DMS153 (cell line): ENCODE data around the gene GSTM3.
"Not testable (repeated sequence)": the region's sequence is repeated elsewhere in the genome, so short reads cannot be mapped to it uniquely, and the experiment has no call there.

Source experiments
- DNase-seq: peaks from one replicate; lab custom pipeline; 2025; lab: John Stamatoyannopoulos, UW

The GSTM3 gene

DNA sequence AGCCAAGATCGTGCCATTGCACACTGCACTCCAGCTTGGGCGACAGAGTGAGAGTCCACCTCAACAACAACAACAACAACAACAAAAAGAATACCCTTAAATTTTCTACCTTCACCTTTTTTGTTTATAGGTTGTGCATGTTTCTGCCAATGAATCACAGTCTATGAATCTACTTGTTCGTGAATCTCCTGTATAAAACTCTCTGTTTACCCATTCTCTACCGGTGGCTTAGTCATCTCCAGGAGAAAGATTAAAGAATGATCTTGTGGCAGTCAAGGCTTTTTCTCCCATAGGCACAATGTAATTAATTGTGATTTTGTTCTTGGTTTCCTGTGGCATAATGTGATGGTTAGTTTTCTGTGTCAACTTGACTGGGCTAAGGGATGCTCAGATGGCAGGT lies 43.0 kb downstream of the GSTM3 start:
- DNase-seq = not testable (repeated sequence)

DNA sequence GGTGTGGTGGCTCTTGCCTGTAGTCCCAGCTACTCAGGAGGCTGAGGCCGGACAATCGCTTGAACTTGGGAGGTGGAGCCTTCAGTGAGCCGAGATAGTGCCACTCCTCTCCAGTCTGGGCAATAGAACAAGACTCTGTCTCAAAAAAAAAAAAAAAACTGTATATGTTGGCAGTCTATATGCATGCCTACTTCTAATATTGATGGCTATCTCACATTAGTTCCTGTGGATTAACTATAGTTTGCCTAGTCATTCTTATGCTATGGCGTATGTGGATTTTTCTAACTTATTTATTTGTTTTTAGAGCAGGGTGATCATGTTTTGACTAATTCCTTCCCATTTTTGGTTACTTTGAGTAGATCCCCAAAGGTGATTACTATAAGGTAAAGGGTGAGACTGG lies 43.8 kb downstream of the GSTM3 start:
- no peak for DNase-seq

DNA sequence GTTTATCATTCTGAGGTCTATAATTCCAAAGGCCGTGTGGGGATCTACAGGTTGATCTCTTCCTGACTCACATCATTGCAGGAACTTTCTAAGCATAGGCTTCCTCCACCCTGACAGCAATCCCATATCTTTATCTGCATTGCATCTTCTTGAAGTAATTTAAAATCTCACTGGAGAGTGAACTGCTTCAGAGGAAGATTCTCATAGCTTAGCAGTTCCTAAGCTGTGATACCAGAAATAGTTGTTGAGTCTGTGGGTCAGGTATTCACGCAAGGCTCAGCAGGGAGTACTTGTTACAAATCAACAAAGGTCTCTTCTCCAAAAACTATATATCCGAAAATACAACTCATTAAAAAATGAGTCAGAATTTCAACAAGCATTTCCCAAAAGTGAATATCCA lies 45.7 kb downstream of the GSTM3 start:
- DNase-seq = not testable (repeated sequence)

DNA sequence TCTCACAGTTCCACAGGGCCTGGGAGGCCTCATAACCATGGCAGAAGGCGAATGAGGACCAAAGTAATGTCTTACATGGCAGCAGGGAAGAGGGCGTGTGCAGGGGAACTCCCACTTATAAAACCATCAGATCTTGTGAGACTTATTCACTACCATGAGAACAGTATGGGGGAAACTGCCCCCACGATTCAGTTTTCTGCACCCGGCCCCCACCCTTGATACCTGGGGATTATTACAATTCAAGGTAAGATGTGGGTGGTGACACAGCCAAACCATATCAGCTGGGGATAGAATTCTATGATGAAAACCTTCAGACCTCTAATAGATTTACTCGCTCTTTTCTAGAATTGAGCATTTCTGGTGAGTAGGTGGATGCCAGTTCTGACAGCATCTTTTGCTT lies 46.4 kb downstream of the GSTM3 start:
- not testable (repeated sequence) for DNase-seq

DNA sequence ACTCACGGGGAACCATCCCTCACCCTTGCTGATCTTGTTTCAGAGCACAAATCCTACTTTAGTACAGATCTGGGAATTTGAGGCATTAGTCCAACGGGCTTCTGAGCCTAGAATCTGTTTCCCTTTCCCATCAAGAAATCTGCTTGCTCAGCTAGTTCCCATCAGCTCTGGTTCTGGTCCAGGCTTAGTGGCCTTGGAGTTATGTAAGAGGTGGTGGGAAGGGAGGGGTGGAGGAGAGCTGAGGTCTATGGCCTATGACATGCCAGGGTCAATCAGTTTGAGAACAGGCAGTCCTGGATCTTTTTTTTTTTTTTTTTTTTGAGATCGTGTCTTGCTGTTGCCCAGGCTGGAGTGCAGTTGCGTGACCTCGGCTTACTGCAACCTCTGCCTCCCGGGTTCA lies 49.1 kb downstream of the GSTM3 start:
- DNase-seq = no peak

DNA sequence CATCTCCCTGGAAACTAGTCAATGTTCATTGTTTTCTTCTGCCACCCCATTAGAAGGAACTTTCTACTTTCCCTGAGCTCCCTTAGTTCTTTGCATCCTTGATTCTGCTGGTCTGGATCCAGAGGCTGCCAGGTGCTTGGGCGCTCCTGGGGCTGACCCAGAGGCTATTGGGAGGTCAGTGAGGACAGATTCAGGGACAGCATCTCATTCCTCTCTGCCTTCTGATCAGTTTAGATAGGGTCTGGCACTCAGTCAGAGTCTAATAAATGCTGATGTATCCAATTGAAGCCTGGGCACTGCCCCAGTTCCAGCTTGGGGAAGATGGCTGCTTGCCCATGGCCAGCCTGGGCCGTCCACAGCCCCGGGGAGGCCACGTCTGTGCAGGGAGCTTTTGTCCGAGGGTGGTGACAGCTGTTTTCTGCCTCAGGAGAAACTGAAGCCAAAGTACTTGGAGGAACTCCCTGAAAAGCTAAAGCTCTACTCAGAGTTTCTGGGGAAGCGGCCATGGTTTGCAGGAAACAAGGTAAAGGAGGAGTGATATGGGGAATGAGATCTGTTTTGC lies 50.9 kb downstream of the GSTM3 start:
- DNase-seq = no peak

DNA sequence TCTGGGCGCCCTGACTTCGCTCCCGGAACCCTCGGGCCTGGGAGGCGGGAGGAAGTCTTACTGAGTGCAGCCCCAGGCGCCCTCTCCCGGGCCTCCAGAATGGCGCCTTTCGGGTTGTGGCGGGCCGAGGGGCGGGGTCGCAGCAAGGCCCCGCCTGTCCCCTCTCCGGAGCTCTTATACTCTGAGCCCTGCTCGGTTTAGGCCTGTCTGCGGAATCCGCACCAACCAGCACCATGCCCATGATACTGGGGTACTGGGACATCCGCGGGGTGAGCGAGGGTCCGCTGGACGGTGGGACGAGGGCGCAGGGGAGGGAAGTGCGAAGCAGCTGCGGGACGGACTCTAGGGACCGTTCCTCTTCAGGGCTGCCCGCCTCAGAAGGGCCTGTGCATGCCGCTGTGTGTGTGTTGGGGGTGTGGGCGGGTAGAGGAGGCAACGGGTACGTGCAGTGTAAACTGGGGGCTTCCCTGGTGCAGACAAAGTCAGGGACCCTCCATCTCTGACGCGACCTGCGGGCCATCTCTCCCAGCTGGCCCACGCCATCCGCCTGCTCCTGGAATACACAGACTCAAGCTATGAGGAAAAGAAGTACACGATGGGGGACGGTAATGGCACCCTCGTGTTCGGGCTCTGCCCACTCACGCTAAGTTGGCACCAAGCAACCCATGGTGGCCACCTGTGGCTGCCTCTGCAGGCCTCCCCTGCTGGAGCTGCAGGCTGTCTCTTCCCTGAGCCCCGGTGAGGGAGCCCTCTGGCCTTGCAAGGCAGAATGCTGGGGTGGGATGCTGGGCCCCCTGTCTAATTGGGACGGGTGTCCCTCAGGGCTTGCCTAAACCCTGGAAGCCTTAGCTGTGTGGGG lies 53.0 kb downstream of the GSTM3 start, which contains the start of gene GSTM1:
TSS of gene GSTM1 (plus strand) at position 177 of the 859 bp plus-strand sequence. CDS start at position 234, 57 bp downstream.
- no peak for DNase-seq

DNA sequence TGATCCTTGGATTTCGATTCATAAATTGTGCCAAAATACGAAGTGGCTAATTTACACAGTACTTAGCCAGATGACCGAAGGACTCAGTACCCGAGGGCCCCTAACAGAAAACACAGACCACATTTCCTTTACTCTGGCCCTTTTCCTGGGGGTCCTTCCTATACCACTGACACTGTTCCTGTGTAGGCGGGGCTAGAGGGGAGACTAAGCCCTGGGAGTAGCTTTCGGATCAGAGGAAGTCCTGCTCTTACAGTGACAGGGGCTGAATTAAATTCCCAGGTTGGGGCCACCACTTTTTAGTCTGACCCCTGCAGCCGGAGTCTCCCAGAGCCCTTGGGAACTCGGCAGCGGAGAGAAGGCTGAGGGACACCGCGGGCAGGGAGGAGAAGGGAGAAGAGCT lies 53.7 kb downstream of the GSTM3 start:
- not testable (repeated sequence) for DNase-seq

DNA sequence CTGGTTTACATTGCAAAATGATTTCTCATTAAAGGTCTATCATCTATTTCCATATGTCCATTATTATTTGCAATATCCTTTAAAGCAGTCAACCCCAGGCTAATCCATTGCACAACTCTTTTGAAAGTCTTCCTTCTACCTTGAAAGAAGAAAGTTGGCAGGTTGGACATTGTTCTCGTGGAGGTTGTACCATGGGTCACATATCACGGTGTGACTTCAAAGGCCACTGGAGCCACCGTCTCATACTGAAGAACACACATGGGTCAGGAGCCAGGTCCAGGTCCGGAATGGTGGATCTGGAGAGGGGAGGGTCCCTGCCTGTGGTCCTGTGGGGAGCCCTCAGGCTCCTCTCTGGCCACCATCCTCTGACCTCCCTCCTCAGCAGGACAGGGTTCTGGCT lies 54.9 kb downstream of the GSTM3 start:
- DNase-seq = not testable (repeated sequence)

DNA sequence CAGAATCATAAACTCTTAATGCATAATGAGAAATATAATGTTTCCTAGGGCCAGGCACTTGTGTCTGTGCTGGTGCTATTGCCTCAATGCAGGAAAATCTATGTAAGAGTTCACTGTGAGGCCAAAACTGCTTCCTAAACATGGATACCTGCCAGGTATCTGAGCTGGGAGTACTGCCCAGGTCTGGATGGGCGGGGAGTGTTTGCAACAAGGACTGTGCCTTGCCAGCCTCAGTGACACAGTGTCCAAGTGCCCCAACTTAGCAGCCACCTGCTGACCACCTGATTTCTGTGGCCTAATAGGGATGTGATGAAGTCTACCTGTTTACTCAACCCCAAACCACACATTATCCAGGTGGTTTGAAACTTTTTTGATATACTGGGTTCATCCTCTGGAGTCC lies 55.4 kb downstream of the GSTM3 start:
- DNase-seq = not testable (repeated sequence)

DNA sequence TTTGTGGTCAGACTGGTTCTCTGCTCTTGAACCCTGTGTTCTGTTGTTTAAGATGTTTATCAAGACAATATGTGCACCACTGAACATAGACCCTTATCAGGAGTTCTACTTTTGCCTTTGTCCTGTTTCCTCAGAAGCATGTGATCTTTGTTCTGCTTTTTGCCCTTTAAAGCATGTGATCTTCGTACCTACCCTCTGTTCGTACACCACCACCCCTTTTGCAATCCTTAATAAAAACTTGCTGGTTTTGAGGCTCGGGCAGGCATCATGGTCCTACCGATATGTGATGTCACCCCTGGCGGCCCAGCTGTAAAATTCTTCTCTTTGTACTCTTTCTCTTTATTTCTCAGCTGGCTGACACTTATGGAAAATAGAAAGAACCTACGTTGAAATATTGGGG lies 56.1 kb downstream of the GSTM3 start:
- DNase-seq = not testable (repeated sequence)
